Astrocyte of the spinal cord (primary cell): ENCODE data around the gene MEG3.

Source experiments
- DNase-seq: peaks from one replicate; pipeline ENCODE4 v3.0.0; 2011; ENCODE audit warnings: low read depth, low spot score
- H3K4me3 ChIP-seq: 2 replicates; pipeline ENCODE4 v1.5.1; 2011; ENCODE audit warnings: low read depth, mild to moderate bottlenecking, low read length, moderate library complexity
- CTCF ChIP-seq: IDR thresholded peaks from 2 replicates; pipeline ENCODE4 v1.5.1; 2012; ENCODE audit warnings: low read depth, mild to moderate bottlenecking, low read length, inconsistent platforms
- in situ Hi-C: cut with HindIII; loops from 2 replicates; pipeline ENCODE4 v1.10.0; 2017; ENCODE audit warnings: low sequenced_read_pairs

MEG3 gene

GRCh38 chr14:100832311-100832960, 6.5 kb downstream of the MEG3 start:
- no peak for DNase-seq
- in situ Hi-C loops, result no loop called here
- H3K4me3 ChIP-seq, result no peak overlapping the region
- TF ChIP-seq CTCF, result no peak

DNA sequence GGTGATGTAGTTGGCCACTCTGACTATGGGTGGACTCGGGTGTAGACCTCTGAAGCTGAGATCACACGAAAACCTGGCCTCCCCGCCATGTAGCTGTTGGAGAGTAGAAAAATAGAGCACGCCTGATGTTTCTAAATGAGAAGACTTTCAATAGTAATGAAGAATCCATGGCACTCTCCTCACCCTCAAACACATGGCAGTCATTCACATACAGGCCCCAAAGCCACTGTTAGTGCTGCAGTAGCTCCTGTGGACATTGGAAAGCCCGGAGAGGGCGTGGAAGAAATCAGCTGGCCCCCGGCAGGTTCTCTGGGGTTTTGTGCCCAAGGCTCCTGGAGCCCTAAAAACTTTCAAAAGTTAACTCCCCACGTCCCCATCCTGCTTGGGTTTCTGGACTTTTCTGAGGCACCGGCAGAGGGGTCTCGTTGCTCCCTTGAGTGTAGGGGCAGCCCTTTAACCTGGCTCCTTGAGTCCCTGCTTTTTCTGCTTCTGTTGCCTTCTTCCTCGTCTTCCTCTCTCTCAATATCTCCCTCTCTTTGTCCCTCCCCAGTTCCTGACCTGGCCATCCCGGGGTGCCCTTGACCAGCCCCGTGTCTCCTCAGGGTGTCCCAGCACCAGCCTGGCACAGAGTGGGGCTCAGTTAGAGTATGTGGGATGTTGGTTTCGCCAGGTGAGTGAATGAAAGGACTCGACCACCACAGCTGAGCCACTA, 8.3 kb downstream of the MEG3 start:
- in situ Hi-C loops, result no loop called here
- no peak overlapping the region for H3K4me3 ChIP-seq
- no peak for TF ChIP-seq CTCF
- no peak for DNase-seq

- DNase-seq, result no peak
- in situ Hi-C loops, result no loop called here
- no peak for TF ChIP-seq CTCF
- H3K4me3 ChIP-seq, result no peak overlapping the region
Observed at GRCh38 chr14:100834794-100835547, 9.1 kb downstream of the MEG3 start.

DNA sequence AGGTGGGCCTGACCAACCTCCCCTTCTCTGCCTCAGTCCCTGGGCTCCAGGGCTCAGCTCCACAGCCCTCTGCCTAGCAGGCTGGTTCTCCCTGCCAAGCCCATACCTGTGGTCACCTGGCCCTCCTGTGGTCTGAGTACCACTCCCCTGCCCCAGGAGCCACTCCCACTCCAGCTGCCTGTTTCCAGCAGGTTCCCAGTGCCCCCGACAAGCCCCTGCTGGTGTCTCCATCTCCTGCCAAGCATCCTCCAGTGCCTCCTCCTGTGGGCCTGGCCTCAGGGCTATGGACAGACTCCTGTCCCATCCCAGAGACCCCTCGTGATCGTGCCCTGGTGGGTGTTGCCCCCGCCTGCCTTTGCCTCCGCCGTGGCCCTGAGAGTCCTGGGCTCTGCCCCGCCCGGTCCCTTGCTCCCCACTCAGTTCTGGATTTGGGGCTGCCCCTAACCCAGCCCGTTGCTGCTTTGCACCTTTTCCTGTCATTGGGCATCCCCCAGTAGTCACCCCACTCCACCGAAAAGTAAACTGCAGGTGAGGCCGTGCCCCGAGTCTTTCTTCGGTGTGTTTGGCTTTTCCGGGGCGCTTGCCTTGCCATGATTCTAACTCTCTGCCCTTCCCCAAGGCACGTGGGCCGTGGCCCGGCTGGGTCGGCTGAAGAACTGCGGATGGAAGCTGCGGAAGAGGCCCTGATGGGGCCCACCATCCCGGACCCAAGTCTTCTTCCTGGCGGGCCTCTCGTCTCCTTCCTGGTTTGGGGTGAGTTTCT, 9.8 kb downstream of the MEG3 start:
- H3K4me3 ChIP-seq, result no peak overlapping the region
- no peak for DNase-seq
- in situ Hi-C loops, result no loop called here
- no peak for TF ChIP-seq CTCF

- in situ Hi-C loops, result no loop called here
- DNase-seq, result no peak
- no peak overlapping the region for H3K4me3 ChIP-seq
- no peak for TF ChIP-seq CTCF
Observed at GRCh38 chr14:100836311-100836805, 10.4 kb downstream of the MEG3 start.
